HL-60 (cell line): Measurements from ENCODE around the gene NHSL2.

Source experiments
- DNase-seq, 2 experiments: peaks; one replicate each; pipeline ENCODE4 v3.0.0-alpha.2; 2010 to 2020; ENCODE audit warnings: low read depth in 1 of 2, low spot score in 1 of 2
- H3K27ac ChIP-seq: fragments of 250-450 bp; sonication (Bioruptor Pico); replicated peaks from 2 replicates; pipeline ENCODE4 v1.5.1; 2020; ENCODE audit warnings: mild to moderate bottlenecking, moderate library complexity
- H3K27me3 ChIP-seq: fragments of 250-450 bp; sonication (Bioruptor Pico); 2 replicates; pipeline ENCODE4 v1.5.1; 2021; ENCODE audit warnings: mild to moderate bottlenecking, moderate library complexity; ENCODE audit not compliant: insufficient read depth, poor library complexity, severe bottlenecking
- H3K4me3 ChIP-seq: replicated peaks from 2 replicates; pipeline ENCODE4 v1.5.1; 2011; ENCODE audit warnings: mild to moderate bottlenecking, control low read depth, low read length; ENCODE audit not compliant: insufficient read depth
- GABPA ChIP-seq: IDR thresholded peaks from 2 replicates; pipeline ENCODE4 v1.6.1; 2012; ENCODE audit warnings: low read depth
- POLR2AphosphoS5 ChIP-seq: IDR thresholded peaks from 2 replicates; pipeline ENCODE4 v1.6.1; 2012; ENCODE audit warnings: low read depth
- SPI1 ChIP-seq: IDR thresholded peaks from 2 replicates; pipeline ENCODE4 v1.6.1; 2012; ENCODE audit warnings: low read depth, mild to moderate bottlenecking, borderline replicate concordance
- TF ChIP-seq, protein P1 (sequence below): IDR thresholded peaks from one replicate; pipeline ENCODE4 v1.5.1; 2011; ENCODE audit warnings: low read length, control low read depth, inconsistent platforms; ENCODE audit not compliant: insufficient read depth
- TF ChIP-seq, protein P2 (sequence below): IDR thresholded peaks from 2 replicates; pipeline ENCODE4 v1.6.1; 2012; ENCODE audit warnings: low read depth; ENCODE audit not compliant: insufficient replicate concordance

The NHSL2 gene

DNA sequence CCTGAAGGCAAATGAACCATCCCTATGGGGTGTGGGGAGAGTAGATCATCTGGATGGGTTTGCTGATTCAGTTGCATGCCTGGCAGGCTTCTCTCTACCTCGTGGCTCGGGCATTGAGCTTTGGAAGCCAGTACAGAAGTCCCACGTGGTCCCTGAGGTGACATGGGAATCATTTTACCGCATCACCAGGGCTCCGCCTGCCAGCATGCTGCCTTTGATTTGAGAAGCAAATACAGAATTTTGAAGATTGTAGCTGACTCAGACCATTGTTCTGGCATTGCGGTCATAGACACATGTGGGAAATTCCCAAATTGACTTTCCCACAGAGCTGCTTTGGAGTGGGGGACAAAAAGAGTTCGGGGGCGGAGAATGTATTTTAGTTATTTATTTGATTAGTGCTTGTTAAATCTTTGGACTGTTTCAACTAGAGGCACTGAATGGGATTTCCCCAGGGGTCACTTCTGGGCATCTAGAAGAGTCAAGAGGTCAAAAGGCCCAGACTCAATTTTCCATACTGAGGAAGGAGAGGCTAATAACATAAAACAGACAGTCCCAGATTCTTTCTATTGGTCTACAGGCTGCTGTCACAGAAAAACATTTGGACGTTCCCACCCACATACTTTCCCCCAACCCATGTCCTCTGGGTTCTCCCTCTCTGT is 79.3 kb downstream of the NHSL2 start:
- no peak for DNase-seq
- no peak for TF ChIP-seq GABPA
- TF ChIP-seq SPI1: no peak
- no peak for TF ChIP-seq POLR2AphosphoS5
- TF ChIP-seq, protein P1, sequence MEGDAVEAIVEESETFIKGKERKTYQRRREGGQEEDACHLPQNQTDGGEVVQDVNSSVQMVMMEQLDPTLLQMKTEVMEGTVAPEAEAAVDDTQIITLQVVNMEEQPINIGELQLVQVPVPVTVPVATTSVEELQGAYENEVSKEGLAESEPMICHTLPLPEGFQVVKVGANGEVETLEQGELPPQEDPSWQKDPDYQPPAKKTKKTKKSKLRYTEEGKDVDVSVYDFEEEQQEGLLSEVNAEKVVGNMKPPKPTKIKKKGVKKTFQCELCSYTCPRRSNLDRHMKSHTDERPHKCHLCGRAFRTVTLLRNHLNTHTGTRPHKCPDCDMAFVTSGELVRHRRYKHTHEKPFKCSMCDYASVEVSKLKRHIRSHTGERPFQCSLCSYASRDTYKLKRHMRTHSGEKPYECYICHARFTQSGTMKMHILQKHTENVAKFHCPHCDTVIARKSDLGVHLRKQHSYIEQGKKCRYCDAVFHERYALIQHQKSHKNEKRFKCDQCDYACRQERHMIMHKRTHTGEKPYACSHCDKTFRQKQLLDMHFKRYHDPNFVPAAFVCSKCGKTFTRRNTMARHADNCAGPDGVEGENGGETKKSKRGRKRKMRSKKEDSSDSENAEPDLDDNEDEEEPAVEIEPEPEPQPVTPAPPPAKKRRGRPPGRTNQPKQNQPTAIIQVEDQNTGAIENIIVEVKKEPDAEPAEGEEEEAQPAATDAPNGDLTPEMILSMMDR: no peak
- TF ChIP-seq, protein P2, sequence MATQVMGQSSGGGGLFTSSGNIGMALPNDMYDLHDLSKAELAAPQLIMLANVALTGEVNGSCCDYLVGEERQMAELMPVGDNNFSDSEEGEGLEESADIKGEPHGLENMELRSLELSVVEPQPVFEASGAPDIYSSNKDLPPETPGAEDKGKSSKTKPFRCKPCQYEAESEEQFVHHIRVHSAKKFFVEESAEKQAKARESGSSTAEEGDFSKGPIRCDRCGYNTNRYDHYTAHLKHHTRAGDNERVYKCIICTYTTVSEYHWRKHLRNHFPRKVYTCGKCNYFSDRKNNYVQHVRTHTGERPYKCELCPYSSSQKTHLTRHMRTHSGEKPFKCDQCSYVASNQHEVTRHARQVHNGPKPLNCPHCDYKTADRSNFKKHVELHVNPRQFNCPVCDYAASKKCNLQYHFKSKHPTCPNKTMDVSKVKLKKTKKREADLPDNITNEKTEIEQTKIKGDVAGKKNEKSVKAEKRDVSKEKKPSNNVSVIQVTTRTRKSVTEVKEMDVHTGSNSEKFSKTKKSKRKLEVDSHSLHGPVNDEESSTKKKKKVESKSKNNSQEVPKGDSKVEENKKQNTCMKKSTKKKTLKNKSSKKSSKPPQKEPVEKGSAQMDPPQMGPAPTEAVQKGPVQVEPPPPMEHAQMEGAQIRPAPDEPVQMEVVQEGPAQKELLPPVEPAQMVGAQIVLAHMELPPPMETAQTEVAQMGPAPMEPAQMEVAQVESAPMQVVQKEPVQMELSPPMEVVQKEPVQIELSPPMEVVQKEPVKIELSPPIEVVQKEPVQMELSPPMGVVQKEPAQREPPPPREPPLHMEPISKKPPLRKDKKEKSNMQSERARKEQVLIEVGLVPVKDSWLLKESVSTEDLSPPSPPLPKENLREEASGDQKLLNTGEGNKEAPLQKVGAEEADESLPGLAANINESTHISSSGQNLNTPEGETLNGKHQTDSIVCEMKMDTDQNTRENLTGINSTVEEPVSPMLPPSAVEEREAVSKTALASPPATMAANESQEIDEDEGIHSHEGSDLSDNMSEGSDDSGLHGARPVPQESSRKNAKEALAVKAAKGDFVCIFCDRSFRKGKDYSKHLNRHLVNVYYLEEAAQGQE: no peak
- Histone ChIP-seq H3K27ac (no peak overlapping the region), H3K4me3 (no peak overlapping the region), H3K27me3 (no peaks in the 10 kb centered on the region)

DNA sequence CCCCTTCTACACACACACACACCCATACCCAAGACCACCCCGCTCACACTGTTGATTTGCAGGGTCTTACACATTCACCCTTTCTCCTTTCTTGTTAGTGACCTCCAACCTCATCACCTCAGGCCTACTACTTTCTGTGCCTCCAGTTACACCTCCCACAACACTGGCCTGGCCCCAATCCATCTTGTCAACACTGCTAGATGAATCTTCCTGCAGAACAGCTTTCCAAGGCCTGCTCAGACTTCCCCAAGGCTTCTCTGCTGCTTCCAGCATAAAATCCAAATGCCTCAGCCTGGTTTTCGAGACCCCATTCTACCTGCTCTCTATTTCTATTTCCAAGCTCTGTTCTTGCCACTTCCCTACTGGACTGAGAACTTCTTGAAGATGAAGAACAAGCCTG is 79.9 kb downstream of the NHSL2 start:
- H3K4me3 ChIP-seq: no peak overlapping the region
- DNase-seq: no peak
- TF ChIP-seq POLR2AphosphoS5 (no peak), SPI1 (no peak), GABPA (no peak)
- TF ChIP-seq, protein P2: no peak
- TF ChIP-seq, protein P1: no peak
- H3K27ac ChIP-seq: no peak overlapping the region
- no peaks in the 10 kb centered on the region for H3K27me3 ChIP-seq

DNA sequence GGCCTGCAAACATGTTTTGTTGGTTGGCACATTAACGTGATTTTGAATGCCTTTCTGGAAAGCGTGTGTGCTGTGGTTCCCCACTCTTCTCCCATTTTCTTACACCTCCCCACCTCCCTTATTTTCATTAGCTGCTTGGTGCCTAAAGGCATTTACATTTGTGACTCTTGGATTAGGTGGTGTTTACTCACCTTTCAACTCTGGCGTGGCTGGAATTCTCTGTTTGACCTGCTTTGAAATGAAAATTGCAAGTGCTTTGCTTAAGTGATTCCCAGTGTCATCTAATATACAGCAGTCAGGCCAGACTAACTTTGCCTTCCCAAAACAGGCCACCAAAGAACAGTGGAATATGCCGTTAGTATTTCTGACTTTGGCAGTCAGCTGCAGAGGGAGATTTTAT is 80.5 kb downstream of the NHSL2 start:
- TF ChIP-seq, protein P2: no peak
- TF ChIP-seq, protein P1: no peak
- DNase-seq: no peak
- Histone ChIP-seq H3K27ac (no peak overlapping the region), H3K27me3 (no peaks in the 10 kb centered on the region), H3K4me3 (no peak overlapping the region)
